Right atrium auricular region (tissue), 2 donors: ENCODE results near the gene UXS1. TPM values are rescaled to one million over a fixed set of nuclear protein-coding genes. Genes with fewer than 3 reads are reported as not detected.

Experiments used
- DNase-seq: peaks from one replicate; pipeline ENCODE4 v3.0.0-alpha.2; 2019; ENCODE audit warnings: low spot score
- H3K27ac ChIP-seq, 2 donors: fragments of 200-600 bp; sonication (generic); 1 replicate in 1 of 2; 2 replicates in 1 of 2; pipeline ENCODE4 v1.5.1; 2016 to 2019
- H3K27me3 ChIP-seq, 2 donors: fragments of 200-600 bp; sonication (generic); one replicate each; pipeline versions ENCODE4 v1.5.1 to v1.6.0; 2017 to 2019
- H3K36me3 ChIP-seq: fragments of 200-600 bp; sonication (generic); one replicate; pipeline ENCODE4 v1.5.1; 2016
- H3K4me1 ChIP-seq, 2 donors: fragments of 200-600 bp; sonication (generic); one replicate each; pipeline versions ENCODE4 v1.5.1 to v1.6.0; 2017 to 2019
- H3K4me3 ChIP-seq, 2 donors: fragments of 200-600 bp; sonication (generic); 1 replicate in 1 of 2; 2 replicates in 1 of 2; pipeline ENCODE4 v1.5.1; 2017 to 2019; ENCODE audit warnings: mild to moderate bottlenecking in 1 of 2, moderate library complexity in 1 of 2
- H3K9me3 ChIP-seq, 2 donors: fragments of 200-600 bp; sonication (generic); one replicate each; pipeline ENCODE4 v1.5.1; 2019
- CTCF ChIP-seq, 2 donors: fragments of 200-600 bp; sonication (generic); IDR thresholded peaks; one replicate each; pipeline ENCODE4 v1.5.1; 2019; ENCODE audit warnings: antibody characterized with exemption in 2 of 2
- total RNA-seq, 2 donors: library from RNA; depleted of rRNA; stranded (reverse); fragments of >200 nt; gene quantifications; one replicate each; pipeline ENCODE4 v1.1.0, GENCODE V29; 2016

The UXS1 gene
- total RNA-seq, 2 donors from 2014 or later = 25.0 to 33.5 TPM

- no peak overlapping the region for H3K27ac ChIP-seq
- H3K9me3 ChIP-seq = no peaks in the 10 kb centered on the region
- DNase-seq = no peak
- TF ChIP-seq CTCF (IDR thresholded peaks at IDR 0.05) = no peak
- H3K36me3 ChIP-seq = no peaks in the 10 kb centered on the region
- no peak overlapping the region for H3K4me3 ChIP-seq
- H3K4me1 ChIP-seq = peaks cover 0 to 4% of the 10 kb centered on the region in 2 donors
- no peaks in the 10 kb centered on the region for H3K27me3 ChIP-seq
These were observed 20.0 kb downstream of the UXS1 start for GRCh38 chr2:106174056-106174455.

GRCh38 chr2:106172649-106173048 is 21.5 kb downstream of the UXS1 start:
- Histone ChIP-seq H3K4me3 (no peak overlapping the region), H3K27me3 (no peaks in the 10 kb centered on the region), H3K27ac (no peak overlapping the region), H3K9me3 (no peaks in the 10 kb centered on the region), H3K36me3 (no peaks in the 10 kb centered on the region), H3K4me1 (peaks cover 0 to 4% of the 10 kb centered on the region in 2 donors)
- no peak for TF ChIP-seq CTCF (IDR thresholded peaks at IDR 0.05)
- DNase-seq = no peak

GRCh38 chr2:106168657-106169056 is 25.4 kb downstream of the UXS1 start:
- no peak overlapping the region for H3K4me3 ChIP-seq
- DNase-seq = no peak
- no peak for TF ChIP-seq CTCF (IDR thresholded peaks at IDR 0.05)
- H3K27ac ChIP-seq = no peak overlapping the region
- no peaks in the 10 kb centered on the region for H3K36me3 ChIP-seq
- no peaks in the 10 kb centered on the region for H3K27me3 ChIP-seq
- no peaks in the 10 kb centered on the region for H3K9me3 ChIP-seq
- H3K4me1 ChIP-seq = no peaks in the 10 kb centered on the region

- H3K4me1 ChIP-seq = peaks cover 0 to 2% of the 10 kb centered on the region in 2 donors
- H3K27ac ChIP-seq = no peak overlapping the region
- no peak overlapping the region for H3K4me3 ChIP-seq
- TF ChIP-seq CTCF (IDR thresholded peaks at IDR 0.05) = no peak
- H3K27me3 ChIP-seq = no peaks in the 10 kb centered on the region
- no peak for DNase-seq
- no peaks in the 10 kb centered on the region for H3K9me3 ChIP-seq
- no peaks in the 10 kb centered on the region for H3K36me3 ChIP-seq
These were observed 27.0 kb downstream of the UXS1 start for GRCh38 chr2:106167067-106167466.

GRCh38 chr2:106165561-106165960 is 28.5 kb downstream of the UXS1 start:
- Histone ChIP-seq H3K27ac (no peak overlapping the region), H3K27me3 (no peaks in the 10 kb centered on the region), H3K4me1 (peaks cover 0 to 7% of the 10 kb centered on the region in 2 donors), H3K4me3 (no peak overlapping the region), H3K9me3 (no peaks in the 10 kb centered on the region), H3K36me3 (no peaks in the 10 kb centered on the region)
- no peak for DNase-seq
- no peak for TF ChIP-seq CTCF (IDR thresholded peaks at IDR 0.05)

GRCh38 chr2:106165029-106165428 is 29.1 kb downstream of the UXS1 start:
- Histone ChIP-seq H3K4me3 (no peak overlapping the region), H3K4me1 (peaks cover 0 to 7% of the 10 kb centered on the region in 2 donors), H3K36me3 (no peaks in the 10 kb centered on the region), H3K9me3 (no peaks in the 10 kb centered on the region), H3K27ac (no peak overlapping the region), H3K27me3 (no peaks in the 10 kb centered on the region)
- DNase-seq = no peak
- no peak for TF ChIP-seq CTCF (IDR thresholded peaks at IDR 0.05)
